T-helper 9 cell (primary cell): ENCODE data around the gene NWD2.

Source experiments
- DNase-seq: peaks from one replicate; pipeline ENCODE4 v3.0.0-alpha.2; 2020

NWD2 gene

DNA sequence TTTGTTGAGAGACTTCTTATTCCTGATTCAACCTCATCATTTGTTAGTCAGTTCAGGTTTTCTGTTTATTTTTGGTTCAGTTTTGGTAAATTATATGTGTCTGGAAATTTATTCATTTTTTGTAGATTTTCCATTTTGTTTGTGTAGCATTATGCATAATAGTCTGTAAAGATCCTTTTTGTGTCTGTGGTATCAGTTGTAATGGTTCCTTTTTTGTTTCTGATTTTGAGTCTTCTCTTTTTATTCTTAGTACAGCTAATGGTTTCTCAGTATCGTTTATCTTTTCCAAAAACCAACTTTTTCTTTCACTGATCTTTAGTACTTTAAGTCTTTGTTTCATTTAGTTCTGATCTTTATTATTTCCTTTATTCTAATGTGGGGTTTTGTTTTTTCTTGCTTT, 61.4 kb downstream of the NWD2 start:
- DNase-seq: no peak

DNA sequence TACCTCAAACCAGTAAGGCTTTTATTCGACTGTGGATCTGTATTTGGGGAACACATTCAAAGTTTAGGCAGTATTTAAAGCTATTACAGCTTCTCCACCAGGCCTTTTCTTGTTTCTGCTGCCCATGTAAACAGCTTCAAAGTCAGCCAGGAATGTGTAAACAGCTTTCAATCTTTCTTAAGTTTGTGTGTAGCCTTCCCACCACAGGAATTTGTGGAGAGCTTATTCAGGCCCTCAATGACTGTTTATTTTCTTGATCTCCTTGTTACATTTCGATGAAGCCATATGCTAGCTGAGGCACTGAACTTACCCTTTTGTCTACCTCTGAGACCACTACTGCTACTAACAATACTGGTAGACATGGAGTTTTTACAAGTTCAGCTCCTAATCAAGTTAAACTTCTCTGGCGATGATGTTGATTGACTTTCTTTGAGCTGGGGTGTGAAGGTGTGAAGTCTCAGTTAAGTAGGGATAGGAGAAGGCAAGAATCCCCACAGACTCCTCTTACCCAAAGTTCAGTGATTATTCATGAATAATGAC, 72.6 kb downstream of the NWD2 start:
- DNase-seq: no peak

DNA sequence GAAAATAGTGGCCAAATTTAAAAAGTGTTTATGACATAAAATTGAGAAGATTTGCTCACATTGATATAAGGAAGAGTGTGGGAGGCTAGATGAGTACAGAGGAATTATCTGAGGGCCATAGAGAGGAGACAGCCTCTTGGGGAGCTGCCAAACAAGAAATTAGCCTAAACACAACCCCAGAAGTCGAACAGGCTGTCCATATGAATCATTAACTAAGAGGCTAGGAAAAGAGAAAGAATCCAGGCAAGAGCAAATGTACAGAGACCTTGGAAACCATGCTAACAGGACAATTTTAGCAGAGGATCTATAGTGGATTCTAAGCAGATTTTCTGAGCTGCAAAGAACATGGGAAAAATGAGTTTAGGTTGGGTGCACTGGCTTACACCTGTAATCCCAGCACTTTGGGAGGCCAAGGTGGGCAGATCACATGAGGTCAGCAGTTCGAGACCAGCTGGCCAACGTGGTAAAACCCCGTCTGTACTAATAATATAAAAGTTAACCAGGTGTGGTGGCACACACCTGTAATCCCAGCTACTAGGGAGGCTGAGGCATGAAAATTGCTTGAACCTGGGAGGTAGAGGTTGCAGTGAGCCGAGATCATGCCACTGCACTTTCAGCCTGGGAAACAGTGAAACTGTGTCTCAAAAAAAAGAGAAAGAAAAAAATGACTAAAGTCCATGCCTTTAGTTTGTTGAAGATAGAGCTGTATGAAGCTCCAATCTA, 76.1 kb downstream of the NWD2 start:
- DNase-seq: no peak

DNA sequence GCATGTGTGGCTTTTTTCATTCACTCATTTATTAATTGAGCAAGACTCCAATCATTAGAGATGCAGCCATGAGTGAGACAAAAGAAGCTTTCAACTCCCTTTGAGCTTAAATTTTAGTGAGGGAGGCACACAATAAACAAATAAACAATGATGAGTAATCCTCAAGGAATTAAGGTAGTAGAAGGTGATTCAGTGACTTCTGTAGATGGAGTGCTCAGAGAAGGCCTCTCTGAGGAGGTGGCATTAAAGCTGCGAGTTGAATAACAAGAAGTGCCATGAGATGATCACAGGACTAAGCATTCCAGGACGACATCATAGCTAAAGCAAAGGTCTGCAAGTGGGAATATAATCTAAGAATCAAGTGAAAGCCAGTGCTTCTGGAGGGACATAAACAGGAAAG, 77.6 kb downstream of the NWD2 start:
- DNase-seq: no peak

DNA sequence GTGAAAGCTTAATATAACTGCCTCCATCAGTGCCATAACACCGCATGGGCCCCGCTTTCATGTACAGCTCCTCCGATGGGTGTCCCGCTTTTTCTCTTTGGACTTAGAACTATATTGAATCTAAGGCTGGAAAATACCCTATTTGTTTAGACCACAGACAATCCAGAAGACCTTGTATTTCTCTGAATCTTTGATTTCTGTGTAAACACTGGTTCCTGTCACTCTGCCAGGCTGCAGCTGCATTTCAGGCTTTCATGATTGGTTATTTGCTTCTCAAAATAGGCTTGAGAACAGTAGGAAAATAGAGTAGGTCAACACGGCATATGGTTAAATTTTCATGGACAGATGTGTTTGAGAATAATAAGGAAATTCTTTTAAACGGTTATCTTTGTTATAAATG, 80.0 kb downstream of the NWD2 start:
- DNase-seq: no peak

DNA sequence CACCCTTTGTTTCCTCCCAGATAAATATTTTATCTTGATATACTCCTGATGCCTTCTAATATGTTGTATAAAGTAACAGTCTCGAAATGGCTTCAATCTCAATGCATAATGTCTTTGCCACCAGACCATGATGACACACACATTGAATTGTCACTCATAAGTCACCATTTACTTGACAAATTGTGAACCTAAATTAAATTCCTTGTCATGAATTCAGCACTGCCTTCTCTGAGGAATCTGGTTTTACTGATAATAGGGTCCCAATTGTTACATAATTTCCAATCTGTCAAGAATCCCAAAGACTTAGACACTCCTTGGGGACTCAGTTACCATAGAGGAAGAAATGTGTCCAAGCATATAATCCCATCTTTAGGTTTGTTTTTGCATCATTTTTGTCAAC, 82.3 kb downstream of the NWD2 start:
- no peak for DNase-seq

DNA sequence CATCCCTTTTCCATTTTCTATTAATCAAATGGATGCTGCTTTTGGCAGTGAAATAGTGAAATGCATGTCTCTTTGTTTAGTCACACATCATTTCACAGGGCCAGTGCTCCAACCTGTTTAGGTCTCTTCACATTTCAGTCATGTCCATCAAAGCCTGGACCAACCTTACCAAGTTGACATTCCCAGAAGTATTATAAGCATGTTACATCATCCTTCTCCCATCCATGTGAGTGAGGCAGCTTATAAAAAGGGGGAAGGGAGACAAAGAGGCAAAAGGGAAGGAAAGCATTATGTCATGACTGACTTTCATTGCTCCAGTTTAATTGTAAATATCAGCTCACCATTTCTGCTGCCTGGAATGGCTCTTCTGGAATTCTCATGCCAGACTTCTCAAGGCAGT, 94.4 kb downstream of the NWD2 start:
- DNase-seq: no peak

DNA sequence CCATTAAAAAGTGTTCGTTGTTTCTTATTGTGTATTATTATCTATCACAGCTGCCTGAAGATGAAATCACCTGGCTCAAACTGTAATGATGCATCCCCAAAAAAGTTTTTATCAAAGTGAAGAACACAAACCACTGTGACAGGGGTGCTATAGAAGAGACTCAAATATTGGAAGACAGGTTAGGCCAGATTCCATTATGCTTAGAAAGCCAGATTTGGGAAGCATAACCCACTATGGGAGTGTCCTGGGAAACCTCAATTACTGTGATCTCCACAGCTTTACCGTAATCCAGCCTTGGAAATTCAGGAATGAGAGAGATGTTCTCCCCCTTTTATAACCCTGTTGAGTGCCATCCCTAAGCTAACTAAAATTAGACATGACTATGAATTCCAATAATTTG, 114.2 kb downstream of the NWD2 start:
- DNase-seq: no peak

DNA sequence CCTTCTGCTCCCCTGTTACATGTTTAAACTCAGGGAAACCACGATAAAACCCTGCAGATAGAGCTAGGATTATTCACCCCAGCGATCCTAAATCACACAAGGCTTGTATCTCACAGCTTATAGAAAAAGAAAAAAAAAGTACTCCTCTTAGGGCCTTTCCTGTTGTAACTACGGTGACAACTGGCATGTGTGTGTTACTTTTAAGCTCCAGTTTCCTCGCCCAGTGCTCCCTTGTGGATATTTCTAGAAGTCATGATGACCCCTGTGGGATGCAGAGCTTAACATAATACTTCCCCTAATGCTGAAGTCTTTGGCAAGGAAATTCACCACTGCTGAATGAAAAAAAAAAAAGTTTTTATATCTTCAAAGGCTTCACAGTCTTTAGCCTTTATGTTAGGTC, 114.7 kb downstream of the NWD2 start:
- no peak for DNase-seq

DNA sequence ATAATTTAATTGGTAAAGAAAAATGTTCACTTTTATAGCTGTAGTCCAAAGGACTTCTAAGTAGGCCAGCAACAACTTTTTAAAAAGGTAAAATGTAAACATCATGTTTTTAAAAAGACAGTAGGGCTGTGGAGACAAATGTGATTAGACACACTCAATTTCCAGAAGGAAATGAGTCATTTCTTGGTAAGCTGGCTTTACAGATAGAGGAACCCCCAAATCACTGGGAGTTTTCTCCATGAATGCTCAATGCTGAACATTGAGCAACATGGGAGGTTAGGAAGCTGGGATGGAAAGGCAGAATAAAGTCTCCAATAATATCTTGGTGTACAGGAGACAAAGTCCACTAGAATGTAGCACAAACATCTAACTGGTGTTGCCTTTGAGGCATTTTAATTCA, 121.3 kb downstream of the NWD2 start:
- no peak for DNase-seq

DNA sequence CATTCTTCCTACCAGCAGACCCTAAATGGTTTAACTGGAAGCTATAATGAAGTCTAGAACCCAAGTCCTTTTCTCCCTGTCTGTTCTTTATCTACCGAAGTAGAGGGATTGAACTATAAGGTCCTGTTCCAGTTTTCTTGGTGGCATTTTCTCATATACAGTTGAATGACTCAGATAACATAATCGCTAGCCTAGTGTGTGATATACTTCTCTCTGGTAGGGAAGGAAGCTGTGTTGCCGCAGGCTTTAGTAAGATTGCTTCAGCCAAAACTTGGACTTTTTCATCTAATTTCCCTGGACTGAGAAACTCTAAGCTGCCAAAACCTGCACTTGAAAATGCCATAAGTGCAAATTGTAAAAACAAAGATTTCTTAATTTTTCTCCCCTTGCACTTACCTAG, 123.4 kb downstream of the NWD2 start:
- DNase-seq: no peak

DNA sequence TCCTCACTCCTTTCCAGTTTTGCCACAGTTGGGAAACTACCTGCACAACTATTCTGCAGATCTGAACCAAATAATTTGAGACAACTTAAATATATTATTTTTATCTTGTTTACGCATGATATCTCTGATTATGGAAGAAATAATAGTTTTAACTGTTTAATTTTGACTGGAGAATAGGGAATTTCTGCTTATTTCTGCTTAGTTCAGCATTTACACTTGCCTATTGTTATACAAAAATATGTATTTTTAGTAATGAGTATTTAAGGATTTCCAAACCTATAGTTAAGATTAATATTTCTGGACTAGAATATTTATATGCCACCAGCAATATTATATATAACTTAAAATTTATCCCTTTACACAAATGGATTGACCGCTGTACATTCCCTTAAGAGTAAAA, 125.5 kb downstream of the NWD2 start:
- DNase-seq: no peak

DNA sequence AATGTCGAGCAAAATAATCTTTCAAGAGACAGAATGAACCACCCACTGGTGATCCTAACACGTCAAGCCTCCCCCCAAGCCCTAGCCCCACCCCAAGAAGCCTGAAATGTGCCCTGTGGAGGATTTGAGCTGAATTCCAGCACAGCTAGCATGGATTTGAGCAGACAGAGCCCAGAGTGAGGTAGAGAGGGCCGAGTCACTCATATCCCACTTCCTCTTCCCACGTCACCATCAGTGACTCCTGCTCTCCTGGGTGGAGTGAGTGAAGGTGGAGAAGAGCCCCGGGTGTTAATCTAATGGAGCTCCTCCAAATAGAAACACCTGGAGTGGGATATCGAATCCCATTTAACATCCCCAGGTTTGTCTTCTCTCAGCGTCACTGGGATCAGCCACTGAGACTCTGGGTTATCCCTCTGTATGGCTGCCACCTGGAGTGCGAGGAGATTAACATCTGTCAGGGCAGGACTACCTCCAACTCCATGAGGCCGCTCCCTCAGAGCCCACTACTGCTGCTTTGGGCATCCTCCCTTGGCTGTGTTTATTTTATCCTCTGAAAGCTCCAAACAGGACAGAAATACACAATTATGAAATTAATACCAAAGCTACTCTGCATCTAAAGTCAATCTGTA, 136.6 kb downstream of the NWD2 start:
- DNase-seq: no peak

DNA sequence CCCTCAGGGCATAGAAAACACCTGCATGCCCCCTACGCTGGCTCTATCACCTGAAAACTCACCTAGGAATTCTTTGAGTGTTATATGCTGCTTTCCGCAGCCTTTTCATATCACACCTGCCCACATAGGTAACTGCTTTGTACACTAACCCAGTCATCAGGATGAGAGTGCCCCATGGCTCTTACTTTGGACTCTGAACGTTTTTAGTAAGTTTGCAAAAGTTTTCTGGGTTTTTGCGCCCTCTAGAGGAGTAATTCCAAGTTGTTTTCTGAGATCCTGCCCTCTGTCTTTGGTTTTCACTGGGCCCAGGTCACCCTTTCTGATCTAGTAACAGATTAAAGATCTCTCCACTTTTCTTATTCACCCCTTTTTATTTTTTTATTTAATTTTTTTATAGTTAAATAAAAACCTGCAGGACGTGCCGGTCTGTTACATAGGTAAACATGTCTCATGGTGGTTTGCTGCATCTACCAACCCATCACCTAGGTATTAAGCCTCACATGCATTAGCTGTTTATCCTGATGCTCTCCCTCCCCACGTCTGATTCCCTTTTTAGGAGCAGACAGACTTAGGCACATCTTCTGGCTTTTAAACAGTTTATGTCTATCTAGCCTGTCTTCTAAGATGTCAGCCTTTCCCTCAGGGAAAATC, 139.2 kb downstream of the NWD2 start:
- DNase-seq: no peak

DNA sequence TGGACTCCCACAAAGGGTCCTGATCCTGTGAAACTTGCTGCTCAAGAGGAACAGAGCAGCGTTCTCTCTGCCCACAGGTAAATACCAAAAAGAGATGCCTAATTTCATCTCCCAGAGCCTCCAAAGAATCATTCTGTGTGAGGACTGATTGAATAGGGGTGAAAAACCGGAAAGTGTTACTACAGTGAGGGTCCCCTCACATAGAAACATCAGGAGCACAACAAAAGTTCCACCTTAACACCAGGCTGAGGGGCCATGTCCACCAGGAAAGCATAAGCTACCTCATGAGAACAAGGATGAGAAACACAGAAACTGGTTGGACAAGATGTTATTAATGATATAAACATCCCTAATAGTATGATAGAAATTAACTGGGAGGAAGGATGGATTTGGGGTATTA, 140.9 kb downstream of the NWD2 start:
- no peak for DNase-seq

DNA sequence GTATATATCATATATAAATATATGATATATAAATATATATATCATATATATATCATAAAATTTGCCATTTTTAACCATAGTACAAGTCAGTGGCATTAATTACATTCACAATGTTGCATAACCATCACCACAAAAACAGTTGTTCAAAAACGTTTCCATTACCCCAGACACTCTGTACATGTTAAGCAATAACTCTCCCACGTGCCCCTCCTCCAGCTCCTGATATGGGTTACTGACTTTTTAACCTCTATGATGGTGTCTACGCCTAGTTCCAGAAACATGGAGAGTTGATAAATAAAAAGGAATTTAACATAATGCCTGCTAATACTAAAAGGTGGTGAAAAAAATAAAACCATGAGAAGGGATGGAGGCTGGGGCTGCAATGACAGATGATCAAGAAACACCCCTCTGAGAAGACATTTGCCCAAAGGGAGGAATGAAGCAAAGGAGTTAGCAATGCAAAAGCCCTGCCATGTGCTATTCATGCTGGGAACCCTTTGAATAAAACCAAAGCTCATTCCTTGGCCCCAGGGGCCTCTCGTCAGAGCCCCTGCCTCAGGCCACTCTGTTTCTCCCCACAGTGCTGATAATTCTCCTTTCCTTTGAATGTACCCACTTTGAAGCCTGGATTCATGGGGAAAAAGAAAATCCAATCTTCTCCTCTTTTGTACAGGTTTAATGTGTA, 144.3 kb downstream of the NWD2 start:
- no peak for DNase-seq

DNA sequence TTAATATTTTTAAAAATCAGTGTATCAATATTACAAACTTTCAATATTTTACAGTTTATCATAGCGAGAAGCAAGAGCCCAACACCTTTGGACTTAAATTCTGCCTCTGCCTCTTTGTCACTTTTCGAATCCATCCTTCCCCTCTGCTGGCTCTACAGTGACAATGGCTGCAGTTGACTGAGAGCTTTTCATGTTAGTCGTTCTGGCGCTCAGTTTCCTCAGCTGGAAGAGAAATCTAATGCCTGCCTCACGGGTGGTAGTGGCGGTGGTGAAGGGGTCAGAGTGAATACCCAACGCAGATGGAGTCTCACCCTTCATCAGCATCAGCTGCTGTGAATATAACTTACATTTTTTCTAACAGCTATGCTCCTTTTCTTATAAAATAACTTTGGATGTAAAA, 144.8 kb downstream of the NWD2 start:
- no peak for DNase-seq

DNA sequence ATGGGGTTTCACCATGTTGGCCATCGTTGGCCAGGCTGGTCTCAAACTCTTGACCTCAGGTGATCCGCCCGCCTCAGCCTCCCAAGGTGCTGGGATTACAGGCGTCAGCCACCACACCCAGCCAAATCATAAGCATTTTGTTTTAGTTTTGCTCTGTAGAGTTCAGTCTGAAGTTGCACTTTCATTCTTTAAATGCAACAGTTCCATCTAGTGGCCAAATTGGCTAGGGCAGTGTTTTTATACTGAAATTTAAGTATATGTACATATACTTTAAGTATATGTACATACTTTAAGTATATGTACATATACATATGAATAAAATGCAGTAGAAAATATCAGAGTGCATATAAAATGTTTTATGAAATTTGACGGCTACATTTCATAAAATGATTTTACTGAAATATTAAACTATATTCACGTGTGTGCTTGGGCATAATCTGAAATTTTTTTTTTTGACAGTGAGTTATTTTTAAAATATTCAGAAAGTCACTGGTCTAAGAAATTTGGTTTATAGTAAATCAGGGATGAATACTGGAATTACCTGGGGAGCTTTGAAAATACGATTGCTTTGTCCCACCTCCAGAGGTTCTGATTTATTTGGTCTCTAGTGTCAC, 145.5 kb downstream of the NWD2 start:
- no peak for DNase-seq

DNA sequence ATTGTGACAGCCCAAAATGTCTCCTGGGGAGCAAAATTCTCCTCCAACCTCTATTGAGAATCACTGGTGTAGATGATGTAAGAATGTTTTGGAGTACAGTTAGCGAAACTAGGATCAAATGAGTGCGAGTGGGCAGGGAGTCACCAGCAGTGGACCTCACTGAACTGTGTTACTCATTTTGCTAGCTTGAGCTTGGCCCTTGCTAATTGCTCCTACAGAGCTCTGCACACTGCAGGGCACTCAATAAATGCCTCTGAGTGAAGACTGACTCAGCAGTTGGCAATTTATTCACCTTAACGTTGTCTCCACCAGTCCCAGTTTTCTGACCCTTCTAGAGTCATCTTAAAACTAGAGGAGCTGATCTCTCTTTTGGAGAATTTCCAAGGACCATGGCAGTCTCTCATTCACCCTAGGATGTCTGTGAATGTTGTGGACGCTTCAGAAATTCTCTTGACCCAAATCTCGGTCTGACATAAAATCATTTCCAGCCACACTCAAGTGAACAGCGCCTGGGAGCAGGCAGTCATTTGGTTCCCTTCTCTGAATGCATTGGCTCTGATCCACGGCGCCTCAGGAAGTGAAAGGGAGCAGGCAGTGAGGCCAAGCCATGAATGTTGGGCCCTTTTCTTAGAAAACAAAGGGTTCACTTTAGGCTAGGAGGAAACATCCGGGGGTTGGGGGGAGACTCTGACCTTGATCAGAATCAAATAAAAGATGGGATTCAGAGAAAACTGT, 148.1 kb downstream of the NWD2 start:
- DNase-seq: no peak

DNA sequence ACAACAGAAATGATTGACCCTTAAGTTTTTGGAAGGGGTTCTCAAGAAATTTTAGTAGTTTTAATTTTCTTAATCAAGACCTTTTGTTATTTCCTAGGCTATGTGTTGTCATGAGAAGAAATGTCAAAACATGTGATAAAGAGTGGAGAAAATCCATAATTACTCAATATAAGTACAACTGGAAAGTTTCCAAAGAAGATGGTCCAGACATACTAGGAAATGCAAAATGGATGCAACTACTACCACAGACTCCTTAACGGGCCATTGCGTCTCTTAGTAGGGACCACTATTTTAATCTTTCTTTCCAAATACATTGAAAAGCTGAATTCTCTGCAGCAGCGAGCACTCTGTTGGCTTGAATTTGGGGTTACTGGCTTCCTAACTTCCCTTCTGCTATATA, 148.8 kb downstream of the NWD2 start:
- no peak for DNase-seq

DNA sequence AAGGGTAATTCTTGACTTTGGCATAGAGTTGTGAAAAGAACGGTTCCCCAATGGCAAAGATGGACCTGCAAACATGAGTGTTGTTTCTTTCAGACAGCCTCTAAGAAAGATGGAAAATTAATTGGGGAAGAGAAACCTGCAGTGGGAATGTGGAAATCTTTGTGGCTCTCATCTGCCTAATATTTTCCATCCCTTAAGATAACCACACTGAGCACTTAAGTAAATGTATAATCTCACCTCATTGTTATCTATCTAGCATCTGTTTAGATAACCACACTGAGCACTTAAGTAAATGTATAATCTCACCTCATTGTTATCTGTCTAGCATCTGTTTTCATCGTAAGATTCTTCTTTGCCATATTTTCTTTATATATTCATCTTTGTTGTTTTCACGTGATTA, 149.3 kb downstream of the NWD2 start:
- DNase-seq: no peak

DNA sequence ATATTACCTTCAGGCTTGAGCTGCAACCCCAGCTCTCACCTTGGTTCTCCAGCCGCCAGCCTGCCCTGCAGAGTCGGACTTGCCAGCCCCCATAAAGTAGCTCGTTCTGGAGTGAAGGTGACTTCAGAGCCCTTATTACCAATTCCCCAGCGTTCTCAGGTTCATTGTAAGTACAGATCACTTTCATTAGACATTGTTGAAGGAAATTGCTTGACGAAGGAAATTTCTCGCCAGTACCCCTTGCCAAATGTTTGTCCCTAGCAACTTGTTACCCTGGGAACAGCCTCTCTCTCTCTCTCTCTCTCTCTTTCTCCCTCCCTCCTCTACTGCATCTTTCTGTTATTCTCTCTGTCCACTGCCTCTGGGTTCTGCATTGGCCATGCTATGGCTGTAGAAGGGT, 153.0 kb downstream of the NWD2 start:
- no peak for DNase-seq
